SK-N-SH (cell line): ENCODE measurements around the gene STK16.

Source experiments
- MXI1 ChIP-seq: IDR thresholded peaks from 2 replicates; pipeline ENCODE4 v1.6.1; 2012; ENCODE audit warnings: mild to moderate bottlenecking, low read depth, low read length, improper control_type of control experiment
- POLR2AphosphoS5 ChIP-seq: IDR thresholded peaks from 2 replicates; pipeline ENCODE4 v1.6.1; 2012; ENCODE audit warnings: low read depth, low read length
- TF ChIP-seq, protein P1 (sequence below): IDR thresholded peaks from 2 replicates; pipeline ENCODE4 v1.6.1; 2012; ENCODE audit warnings: mild to moderate bottlenecking, low read depth, low read length, moderate library complexity

- TF ChIP-seq MXI1 (no peak), POLR2AphosphoS5 (no peak)
- TF ChIP-seq, protein P1, sequence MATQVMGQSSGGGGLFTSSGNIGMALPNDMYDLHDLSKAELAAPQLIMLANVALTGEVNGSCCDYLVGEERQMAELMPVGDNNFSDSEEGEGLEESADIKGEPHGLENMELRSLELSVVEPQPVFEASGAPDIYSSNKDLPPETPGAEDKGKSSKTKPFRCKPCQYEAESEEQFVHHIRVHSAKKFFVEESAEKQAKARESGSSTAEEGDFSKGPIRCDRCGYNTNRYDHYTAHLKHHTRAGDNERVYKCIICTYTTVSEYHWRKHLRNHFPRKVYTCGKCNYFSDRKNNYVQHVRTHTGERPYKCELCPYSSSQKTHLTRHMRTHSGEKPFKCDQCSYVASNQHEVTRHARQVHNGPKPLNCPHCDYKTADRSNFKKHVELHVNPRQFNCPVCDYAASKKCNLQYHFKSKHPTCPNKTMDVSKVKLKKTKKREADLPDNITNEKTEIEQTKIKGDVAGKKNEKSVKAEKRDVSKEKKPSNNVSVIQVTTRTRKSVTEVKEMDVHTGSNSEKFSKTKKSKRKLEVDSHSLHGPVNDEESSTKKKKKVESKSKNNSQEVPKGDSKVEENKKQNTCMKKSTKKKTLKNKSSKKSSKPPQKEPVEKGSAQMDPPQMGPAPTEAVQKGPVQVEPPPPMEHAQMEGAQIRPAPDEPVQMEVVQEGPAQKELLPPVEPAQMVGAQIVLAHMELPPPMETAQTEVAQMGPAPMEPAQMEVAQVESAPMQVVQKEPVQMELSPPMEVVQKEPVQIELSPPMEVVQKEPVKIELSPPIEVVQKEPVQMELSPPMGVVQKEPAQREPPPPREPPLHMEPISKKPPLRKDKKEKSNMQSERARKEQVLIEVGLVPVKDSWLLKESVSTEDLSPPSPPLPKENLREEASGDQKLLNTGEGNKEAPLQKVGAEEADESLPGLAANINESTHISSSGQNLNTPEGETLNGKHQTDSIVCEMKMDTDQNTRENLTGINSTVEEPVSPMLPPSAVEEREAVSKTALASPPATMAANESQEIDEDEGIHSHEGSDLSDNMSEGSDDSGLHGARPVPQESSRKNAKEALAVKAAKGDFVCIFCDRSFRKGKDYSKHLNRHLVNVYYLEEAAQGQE = no peak
These were observed 48.5 kb downstream of the STK16 start for GRCh38 chr2:219293736-219294231.
